MG63 (cell line): ENCODE measurements around the gene COL13A1. TPM values are rescaled to one million over a fixed set of nuclear protein-coding genes. Genes with fewer than 3 reads are reported as not detected.

Source experiments
- DNase-seq: peaks from one replicate; pipeline ENCODE4 v3.0.0-alpha.2; 2020
- H3K27me3 ChIP-seq: fragments of 250-450 bp; sonication (Bioruptor Pico); 2 replicates; pipeline ENCODE4 v1.5.1; 2020; ENCODE audit warnings: mild to moderate bottlenecking, moderate library complexity
- H3K36me3 ChIP-seq: fragments of 250-450 bp; sonication (Bioruptor Pico); 2 replicates; pipeline ENCODE4 v1.5.1; 2020; ENCODE audit warnings: mild to moderate bottlenecking, moderate library complexity
- H3K4me3 ChIP-seq: fragments of 250-450 bp; sonication (Bioruptor Pico); 2 replicates; pipeline ENCODE4 v1.5.1; 2020; ENCODE audit warnings: mild to moderate bottlenecking, moderate library complexity
- H3K9me3 ChIP-seq: fragments of 250-450 bp; sonication (Bioruptor Pico); 2 replicates; pipeline ENCODE4 v1.5.1; 2020; ENCODE audit warnings: mild to moderate bottlenecking, moderate library complexity
- total RNA-seq: library from RNA; depleted of rRNA; stranded (reverse); fragments of >200 nt; shearing (Covaris generic); gene quantifications from 2 replicates; pipeline ENCODE4 v1.2.3, GENCODE V29; 2014; ENCODE audit warnings: low replicate concordance; rRNA removed

Gene COL13A1
- total RNA-seq: 8.6 and 9.1 TPM in 2 replicates

GRCh38 chr10:69801434-69802315 lies at the start of gene COL13A1:
COL13A1 (plus strand) TSS chr10:69801906; CDS start chr10:69802424, 518 bp downstream.
- no peaks in the 10 kb centered on the region for H3K36me3 ChIP-seq
- DNase-seq: peak; percentile 78
- H3K4me3 ChIP-seq: peak within 1 kb of the TSS; percentile 59
- no peaks in the 10 kb centered on the region for H3K27me3 ChIP-seq
- H3K9me3 ChIP-seq: no peaks in the 10 kb centered on the region

DNA sequence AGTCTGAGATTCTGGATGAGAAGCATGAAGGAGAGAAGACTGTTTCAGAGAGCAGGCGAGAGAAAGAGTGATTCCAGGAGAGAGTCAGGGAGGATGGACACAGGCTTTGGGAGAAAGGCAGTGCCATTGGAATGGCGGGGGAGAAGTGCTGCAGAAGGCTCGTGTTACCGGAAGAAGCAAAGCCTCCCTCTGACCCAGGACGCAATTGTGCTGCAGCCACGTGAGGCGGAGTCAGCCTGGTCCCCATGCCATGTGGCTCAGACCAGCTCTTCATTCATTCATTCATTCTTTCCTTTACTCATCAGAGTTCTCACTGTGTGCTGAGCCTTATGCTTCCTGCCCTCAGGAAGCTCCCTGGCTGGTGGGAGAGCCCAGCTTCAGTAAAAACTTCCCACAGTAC lies 49.2 kb upstream of the COL13A1 start:
- Histone ChIP-seq H3K27me3 (no peaks in the 10 kb centered on the region), H3K36me3 (no peaks in the 10 kb centered on the region), H3K4me3 (no peak overlapping the region), H3K9me3 (no peaks in the 10 kb centered on the region)
- DNase-seq: no peak

GRCh38 chr10:69756279-69756678 lies 45.4 kb upstream of the COL13A1 start:
- no peak overlapping the region for H3K4me3 ChIP-seq
- no peaks in the 10 kb centered on the region for H3K36me3 ChIP-seq
- H3K27me3 ChIP-seq: no peaks in the 10 kb centered on the region
- DNase-seq: no peak
- no peaks in the 10 kb centered on the region for H3K9me3 ChIP-seq

GRCh38 chr10:69757206-69757552 lies 44.5 kb upstream of the COL13A1 start:
- Histone ChIP-seq H3K36me3 (no peaks in the 10 kb centered on the region), H3K27me3 (no peaks in the 10 kb centered on the region), H3K4me3 (no peak overlapping the region), H3K9me3 (no peaks in the 10 kb centered on the region)
- no peak for DNase-seq

DNA sequence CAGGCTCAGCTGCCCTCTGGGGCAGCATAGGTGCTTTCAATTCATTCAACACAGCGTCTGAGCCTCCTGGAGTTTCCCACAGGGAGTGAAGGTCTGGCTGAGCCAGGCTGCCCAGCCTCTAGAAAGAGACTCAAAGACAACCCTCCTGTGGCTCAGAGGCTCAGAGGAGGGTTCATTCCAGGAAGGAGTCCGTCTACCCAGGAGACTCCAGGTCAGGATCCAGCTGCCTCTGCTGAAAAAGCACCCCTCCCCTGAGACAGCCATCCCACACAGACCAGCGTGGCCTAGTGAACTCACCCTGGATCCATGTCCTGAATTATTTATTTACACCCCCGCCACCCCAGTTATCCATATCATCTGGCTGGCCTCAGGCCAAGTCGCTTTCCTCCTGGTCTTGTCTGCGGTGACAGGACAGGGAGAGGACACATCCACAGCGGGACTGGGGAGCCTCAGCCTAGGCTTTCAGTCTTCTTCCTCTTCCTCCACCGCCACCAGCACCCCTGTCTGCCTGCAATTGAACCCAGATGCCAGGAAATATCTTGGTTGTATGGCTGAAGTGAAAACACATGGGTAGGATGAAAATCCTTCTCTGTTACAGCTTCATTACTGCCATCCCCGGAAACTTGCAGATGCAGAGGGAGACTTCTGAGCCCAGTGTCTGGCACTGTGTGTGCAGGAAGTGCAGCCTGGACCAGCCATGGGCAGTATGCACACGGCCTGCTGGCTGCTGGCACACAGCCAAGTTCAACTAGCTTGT lies 44.0 kb upstream of the COL13A1 start:
- no peak overlapping the region for H3K4me3 ChIP-seq
- H3K27me3 ChIP-seq: no peaks in the 10 kb centered on the region
- H3K9me3 ChIP-seq: no peaks in the 10 kb centered on the region
- no peaks in the 10 kb centered on the region for H3K36me3 ChIP-seq
- peak; percentile 38 for DNase-seq

DNA sequence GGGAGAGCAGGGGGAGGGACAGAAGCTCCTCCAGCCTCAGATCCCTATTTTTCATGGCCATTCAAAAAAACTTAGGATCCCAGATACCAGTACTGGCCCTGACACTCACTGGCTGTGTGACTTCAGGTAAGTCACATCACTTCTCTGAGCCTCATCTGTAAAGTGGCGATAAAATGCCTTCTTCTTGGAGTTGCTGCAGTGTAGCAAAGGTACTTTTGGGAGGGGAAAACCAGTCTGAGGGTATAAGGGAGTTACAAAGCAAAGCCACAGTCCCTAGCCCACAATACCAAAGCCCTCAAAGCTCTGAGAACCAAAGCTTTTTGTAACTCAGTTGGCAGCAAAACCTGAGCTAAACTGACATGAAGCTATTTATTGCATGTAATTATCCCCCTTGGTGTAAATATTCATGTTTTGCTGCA lies 43.4 kb upstream of the COL13A1 start:
- no peak for DNase-seq
- no peak overlapping the region for H3K4me3 ChIP-seq
- no peaks in the 10 kb centered on the region for H3K27me3 ChIP-seq
- no peaks in the 10 kb centered on the region for H3K9me3 ChIP-seq
- H3K36me3 ChIP-seq: no peaks in the 10 kb centered on the region

DNA sequence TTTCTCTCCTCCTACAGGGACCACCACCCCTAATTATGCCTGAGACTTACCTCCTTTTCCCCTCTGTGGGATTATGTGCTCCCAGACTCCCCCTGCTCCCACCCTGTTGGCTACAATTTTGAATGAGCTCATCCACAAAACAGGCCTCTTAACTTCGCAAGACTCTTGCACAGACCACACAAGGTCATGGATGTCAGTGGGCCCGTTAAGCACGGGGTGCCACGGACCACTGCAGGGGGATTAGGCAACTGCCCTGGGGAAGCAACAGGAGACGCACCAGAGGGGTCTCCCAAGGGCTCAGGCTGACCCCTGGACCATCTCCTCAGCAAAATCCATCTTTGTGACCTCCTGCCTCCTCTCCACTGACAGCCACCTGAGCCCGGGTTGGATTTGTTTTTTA lies 42.1 kb upstream of the COL13A1 start:
- Histone ChIP-seq H3K9me3 (no peaks in the 10 kb centered on the region), H3K36me3 (no peaks in the 10 kb centered on the region), H3K27me3 (no peaks in the 10 kb centered on the region), H3K4me3 (no peak overlapping the region)
- no peak for DNase-seq

DNA sequence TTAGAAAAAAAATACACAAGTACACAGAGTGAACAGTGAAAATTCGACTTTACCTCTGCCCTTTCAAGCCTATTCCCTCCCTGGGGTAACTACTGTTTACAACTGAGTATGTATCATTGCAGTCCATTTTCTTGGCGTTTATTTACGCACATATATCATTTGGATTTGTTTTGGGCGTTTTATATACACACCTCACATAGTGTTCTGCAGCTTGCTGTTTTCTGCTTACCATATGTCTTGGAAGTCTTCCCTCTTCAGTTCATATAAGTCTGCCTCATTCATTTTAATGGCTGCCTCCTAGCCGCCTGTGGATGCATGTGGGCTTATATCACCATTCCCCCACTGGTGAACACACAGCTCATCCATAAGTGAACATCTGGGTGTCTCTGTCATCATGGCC lies 41.6 kb upstream of the COL13A1 start:
- DNase-seq: no peak
- no peaks in the 10 kb centered on the region for H3K9me3 ChIP-seq
- H3K27me3 ChIP-seq: no peaks in the 10 kb centered on the region
- no peak overlapping the region for H3K4me3 ChIP-seq
- no peaks in the 10 kb centered on the region for H3K36me3 ChIP-seq

DNA sequence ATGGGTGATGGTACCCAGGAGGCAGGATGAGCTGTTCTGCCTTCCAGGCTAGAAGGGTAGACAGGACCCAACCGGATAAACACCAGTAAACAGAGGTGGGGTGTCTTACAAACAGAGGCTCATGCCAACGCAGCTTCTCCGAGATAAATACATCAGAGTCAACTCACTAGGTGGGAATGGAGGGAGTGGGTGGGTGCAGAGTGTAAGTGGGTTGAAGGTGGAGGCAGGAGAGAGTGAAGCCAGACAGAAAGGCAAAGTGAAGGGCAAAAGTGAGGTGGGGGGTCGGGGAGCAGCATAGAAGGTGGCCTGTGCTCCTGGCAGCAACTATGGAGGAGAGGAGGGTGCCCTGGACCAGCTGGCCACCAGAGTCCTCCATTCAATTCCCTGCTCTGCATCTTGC lies 40.4 kb upstream of the COL13A1 start:
- no peak for DNase-seq

DNA sequence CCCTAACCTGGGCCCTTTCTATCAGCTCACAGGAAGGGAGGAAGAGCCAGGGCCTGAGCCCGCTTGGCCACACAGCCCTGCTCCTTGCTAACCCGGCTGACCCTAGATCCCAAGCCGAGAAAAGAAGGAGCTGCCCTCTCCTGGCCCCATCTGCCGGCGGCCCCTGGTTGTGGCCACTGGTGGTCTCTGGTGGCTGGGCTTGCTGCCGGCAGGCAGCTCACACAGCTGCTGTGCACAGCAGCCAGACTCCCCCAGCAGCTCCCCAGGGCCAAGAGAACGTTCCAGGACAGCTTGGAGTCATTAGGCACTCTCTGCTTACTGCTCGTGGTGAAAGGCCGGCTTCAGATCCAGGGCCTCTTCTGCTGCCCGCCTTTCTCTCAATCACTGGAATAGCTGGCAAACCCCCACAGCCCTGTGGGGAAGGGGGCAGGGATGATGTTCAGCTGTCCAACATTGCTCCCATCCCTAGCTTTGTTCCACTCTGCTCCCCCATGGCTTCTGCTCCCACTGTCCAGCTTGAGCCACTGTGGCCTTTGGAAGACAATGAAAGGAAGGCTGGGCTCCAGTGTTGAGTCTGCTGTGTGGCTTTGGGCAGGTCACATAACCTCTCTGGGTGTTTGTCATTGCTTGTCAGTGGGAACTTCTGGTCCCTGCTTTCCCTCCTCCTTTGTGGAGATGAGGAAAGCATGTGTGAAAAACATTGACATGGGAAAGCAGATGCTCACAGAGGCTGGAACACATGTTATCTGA lies 35.4 kb upstream of the COL13A1 start:
- Histone ChIP-seq H3K9me3 (no peaks in the 10 kb centered on the region), H3K4me3 (no peak overlapping the region), H3K27me3 (no peaks in the 10 kb centered on the region), H3K36me3 (no peaks in the 10 kb centered on the region)
- no peak for DNase-seq

More for the DNA sequence above, 40.4 kb upstream of the COL13A1 start:
- Histone ChIP-seq H3K36me3 (no peaks in the 10 kb centered on the region), H3K4me3 (no peak overlapping the region), H3K9me3 (no peaks in the 10 kb centered on the region), H3K27me3 (no peaks in the 10 kb centered on the region)

- DNase-seq: no peak
- Histone ChIP-seq H3K27me3 (no peaks in the 10 kb centered on the region), H3K4me3 (no peak overlapping the region)
Measured at GRCh38 chr10:69767793-69768192, 33.9 kb upstream of the COL13A1 start.

GRCh38 chr10:69768386-69768785 lies 33.3 kb upstream of the COL13A1 start:
- Histone ChIP-seq H3K4me3 (no peak overlapping the region), H3K9me3 (no peaks in the 10 kb centered on the region), H3K36me3 (no peaks in the 10 kb centered on the region), H3K27me3 (no peaks in the 10 kb centered on the region)
- no peak for DNase-seq

More at GRCh38 chr10:69767793-69768192, 33.9 kb upstream of the COL13A1 start:
- Histone ChIP-seq H3K9me3 (no peaks in the 10 kb centered on the region), H3K36me3 (no peaks in the 10 kb centered on the region)

DNA sequence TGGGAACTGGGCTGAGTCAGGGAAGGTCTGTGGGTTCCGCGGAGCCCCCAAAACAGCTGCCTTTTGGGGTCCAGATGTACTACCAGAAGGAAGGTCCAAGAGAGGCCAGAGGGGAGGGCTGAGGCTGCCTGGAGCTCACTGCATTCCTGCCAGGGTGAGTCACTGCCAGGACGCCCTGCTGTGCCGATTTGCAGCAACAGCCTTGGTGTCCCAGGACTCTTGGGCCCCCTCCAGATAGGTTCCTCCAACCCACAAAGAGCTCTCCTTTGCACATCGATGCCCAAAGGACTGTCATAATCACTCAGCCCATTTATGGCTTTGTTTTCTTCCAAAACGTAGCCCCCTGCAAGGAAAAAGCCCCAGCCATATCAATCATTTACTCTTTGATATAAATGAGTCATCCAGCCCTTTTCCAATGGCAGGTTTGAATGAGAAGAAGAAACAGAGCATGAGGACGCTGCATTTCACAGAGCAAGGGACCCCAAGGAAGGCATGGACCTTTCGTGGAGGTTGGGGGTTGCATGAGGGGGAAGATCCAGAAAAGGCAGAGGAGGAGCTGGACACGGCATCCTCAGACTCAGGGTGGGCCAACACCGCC lies 32.2 kb upstream of the COL13A1 start:
- H3K9me3 ChIP-seq: no peaks in the 10 kb centered on the region
- no peaks in the 10 kb centered on the region for H3K36me3 ChIP-seq
- no peaks in the 10 kb centered on the region for H3K27me3 ChIP-seq
- H3K4me3 ChIP-seq: no peak overlapping the region
- DNase-seq: peak; percentile 95

DNA sequence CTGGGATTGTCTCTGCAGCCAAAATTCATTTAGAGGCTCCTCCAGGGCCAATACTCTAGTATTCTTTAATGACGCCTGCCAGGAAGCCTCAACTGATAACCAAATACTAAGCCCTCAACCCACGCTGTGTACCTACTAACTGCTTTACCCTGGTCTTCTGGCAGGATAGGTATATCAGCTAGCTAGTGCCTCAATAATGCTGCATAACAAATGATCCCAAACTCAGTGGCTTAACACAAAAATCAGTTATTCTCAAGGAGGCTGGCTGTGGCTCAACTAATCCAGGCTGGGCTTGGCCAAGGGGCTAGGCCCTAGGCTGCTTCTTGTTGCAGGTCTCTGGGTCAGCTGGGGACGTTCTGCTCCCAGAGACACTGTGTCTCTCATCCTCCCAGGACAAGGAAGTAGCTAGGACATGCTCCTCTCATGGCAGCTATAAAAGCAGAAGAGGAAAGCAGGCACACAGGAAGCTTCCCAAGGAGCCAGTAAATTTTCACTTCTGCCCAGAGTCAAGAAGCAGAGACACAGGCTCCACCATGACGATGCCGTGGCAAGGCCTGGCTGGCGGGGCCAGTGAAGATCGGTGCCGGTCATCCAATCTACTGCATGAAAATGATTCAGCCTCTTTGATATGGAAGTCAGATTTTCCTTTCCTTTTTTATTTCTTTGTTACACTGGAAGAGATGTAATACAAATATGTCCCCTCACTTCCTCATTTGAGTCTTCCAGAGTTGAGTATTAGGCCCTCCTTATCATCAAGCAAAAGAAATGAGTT lies 28.6 kb upstream of the COL13A1 start:
- no peaks in the 10 kb centered on the region for H3K27me3 ChIP-seq
- no peaks in the 10 kb centered on the region for H3K36me3 ChIP-seq
- DNase-seq: no peak
- no peak overlapping the region for H3K4me3 ChIP-seq
- no peaks in the 10 kb centered on the region for H3K9me3 ChIP-seq

DNA sequence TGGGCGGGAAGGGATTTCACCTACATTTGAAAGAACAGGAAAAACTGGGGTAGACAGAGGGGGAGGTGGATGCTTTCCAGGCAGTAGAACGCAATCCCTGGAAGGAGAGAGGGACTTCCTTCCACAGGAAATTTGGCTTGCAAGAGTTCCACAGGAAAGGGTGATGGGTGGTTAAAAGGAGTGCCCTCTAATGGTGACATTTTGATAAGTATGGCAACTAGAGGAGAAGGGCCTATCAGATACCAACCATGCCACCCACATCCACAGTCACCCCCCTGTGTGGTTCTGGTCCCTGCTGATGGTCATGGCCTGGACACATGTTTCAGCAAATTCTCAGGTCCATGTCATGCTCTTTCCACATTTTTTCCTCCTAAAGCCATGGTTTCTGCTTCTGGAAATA lies 27.1 kb upstream of the COL13A1 start:
- no peaks in the 10 kb centered on the region for H3K9me3 ChIP-seq
- H3K36me3 ChIP-seq: no peaks in the 10 kb centered on the region
- no peak overlapping the region for H3K4me3 ChIP-seq
- no peaks in the 10 kb centered on the region for H3K27me3 ChIP-seq
- DNase-seq: no peak

DNA sequence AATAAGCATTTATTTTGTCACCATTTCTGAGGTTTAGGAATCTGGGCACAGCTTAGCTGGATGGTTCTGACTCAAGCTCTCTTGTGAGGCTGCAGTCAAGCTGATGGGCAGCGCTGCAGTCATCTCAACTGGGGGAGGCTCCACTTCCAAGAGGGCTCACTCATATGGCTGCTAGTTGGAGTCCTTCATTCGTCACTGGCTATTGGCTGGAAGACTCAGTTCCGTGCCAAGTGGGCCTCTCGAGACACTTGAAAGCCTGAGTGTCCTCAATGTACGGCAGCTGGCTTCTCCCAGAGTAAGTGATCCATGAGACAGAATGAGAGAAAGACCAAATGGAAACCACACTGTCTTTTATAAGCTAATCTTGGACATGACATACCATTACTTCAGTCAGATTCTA lies 21.6 kb upstream of the COL13A1 start:
- Histone ChIP-seq H3K9me3 (no peaks in the 10 kb centered on the region), H3K36me3 (no peaks in the 10 kb centered on the region), H3K4me3 (no peak overlapping the region), H3K27me3 (no peaks in the 10 kb centered on the region; the same call in 1 of the 2 replicates)
- no peak for DNase-seq
